ENCODE measurements around the gene SAMD4B.

DNA sequence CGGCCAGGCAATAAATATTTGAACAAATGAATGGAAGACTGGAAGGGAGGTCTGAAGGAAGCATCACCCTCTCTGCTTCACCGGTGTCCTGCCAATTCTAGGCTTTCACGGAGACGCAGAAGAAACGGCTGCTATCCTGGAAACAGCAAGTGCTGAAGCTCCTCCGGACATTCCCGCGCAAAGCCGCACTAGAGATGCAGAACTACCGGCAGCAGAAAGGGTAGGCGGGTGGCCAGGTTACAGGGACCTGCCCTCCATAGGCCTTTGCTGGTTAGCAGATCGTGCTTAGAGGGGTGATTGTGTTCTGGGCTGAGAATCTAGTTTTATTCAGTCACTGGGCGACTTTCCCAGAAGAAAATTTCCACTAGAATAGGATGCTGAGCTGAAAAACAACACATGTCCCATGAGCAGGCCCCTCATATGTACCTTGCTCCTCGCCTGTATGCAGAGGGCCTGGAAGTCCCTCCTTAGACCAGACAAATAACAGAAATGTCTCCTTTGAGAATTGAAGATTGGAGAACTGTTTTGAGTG lies 37.7 kb downstream of the SAMD4B start:
- TF ChIP-seq, protein P1, sequence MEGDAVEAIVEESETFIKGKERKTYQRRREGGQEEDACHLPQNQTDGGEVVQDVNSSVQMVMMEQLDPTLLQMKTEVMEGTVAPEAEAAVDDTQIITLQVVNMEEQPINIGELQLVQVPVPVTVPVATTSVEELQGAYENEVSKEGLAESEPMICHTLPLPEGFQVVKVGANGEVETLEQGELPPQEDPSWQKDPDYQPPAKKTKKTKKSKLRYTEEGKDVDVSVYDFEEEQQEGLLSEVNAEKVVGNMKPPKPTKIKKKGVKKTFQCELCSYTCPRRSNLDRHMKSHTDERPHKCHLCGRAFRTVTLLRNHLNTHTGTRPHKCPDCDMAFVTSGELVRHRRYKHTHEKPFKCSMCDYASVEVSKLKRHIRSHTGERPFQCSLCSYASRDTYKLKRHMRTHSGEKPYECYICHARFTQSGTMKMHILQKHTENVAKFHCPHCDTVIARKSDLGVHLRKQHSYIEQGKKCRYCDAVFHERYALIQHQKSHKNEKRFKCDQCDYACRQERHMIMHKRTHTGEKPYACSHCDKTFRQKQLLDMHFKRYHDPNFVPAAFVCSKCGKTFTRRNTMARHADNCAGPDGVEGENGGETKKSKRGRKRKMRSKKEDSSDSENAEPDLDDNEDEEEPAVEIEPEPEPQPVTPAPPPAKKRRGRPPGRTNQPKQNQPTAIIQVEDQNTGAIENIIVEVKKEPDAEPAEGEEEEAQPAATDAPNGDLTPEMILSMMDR (IDR thresholded peaks at IDR 0.05; ENCODE audit: poor library complexity) = no peak
- no peak for TF ChIP-seq EZH2 (IDR thresholded peaks at IDR 0.05; ENCODE audit: borderline replicate concordance)

All from hepatocyte (in vitro differentiated cells).